ENCODE results near the gene BAZ1B.
"Not testable (repeated sequence)": the region's sequence is repeated elsewhere in the genome, so short reads cannot be mapped to it uniquely, and the experiment has no call there.

BAZ1B gene, protein sequence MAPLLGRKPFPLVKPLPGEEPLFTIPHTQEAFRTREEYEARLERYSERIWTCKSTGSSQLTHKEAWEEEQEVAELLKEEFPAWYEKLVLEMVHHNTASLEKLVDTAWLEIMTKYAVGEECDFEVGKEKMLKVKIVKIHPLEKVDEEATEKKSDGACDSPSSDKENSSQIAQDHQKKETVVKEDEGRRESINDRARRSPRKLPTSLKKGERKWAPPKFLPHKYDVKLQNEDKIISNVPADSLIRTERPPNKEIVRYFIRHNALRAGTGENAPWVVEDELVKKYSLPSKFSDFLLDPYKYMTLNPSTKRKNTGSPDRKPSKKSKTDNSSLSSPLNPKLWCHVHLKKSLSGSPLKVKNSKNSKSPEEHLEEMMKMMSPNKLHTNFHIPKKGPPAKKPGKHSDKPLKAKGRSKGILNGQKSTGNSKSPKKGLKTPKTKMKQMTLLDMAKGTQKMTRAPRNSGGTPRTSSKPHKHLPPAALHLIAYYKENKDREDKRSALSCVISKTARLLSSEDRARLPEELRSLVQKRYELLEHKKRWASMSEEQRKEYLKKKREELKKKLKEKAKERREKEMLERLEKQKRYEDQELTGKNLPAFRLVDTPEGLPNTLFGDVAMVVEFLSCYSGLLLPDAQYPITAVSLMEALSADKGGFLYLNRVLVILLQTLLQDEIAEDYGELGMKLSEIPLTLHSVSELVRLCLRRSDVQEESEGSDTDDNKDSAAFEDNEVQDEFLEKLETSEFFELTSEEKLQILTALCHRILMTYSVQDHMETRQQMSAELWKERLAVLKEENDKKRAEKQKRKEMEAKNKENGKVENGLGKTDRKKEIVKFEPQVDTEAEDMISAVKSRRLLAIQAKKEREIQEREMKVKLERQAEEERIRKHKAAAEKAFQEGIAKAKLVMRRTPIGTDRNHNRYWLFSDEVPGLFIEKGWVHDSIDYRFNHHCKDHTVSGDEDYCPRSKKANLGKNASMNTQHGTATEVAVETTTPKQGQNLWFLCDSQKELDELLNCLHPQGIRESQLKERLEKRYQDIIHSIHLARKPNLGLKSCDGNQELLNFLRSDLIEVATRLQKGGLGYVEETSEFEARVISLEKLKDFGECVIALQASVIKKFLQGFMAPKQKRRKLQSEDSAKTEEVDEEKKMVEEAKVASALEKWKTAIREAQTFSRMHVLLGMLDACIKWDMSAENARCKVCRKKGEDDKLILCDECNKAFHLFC (N-terminal part only)

DNA sequence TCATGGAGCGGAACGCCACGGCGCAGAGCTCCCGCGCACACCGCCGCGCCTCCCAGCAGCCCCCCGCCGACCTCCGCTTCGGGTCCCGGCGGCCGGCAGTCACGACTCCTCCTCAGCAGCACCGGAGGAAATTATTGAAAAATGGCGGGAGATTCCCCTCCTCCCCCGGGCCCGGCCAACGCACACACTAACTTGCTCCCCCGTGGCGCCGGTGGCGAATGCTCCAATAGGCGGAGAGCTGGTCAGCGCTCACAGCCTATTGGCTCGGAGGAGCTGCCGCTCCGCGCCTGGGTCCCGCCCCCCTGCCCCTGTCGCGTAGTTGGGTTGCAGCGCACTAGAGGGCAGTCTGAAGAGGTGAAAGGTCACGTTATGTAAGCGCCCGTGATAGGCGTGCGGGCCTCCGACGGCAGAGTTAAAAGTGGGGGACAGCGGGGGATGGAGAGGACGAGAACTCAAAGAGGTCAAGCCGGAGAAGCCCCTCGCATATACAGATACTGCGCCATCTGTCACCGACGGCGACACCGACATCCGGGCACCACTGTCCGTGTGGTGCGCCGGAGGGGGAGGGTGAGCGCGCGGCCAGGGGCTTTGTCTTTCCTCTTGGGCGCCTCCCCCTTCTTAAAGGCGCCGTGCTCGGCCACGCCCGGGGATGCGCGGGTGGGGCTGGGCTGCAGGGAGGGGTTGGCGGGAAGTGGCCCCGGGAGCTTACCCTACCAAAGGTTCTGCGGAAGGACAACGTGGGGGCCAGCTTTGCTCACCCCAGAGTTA, at the start of gene BAZ1B:
Gene BAZ1B, minus strand, starts transcription at position 189 of the 768 bp plus-strand sequence. CDS start 360 bp downstream, outside the sequence.
- DNase-seq (ENCODE audit: low read depth), result peak; percentile 94

- no peak for DNase-seq (ENCODE audit: low read depth)
Observed at GRCh38 chr7:73570977-73571376, 48.9 kb upstream of the BAZ1B start.

DNA sequence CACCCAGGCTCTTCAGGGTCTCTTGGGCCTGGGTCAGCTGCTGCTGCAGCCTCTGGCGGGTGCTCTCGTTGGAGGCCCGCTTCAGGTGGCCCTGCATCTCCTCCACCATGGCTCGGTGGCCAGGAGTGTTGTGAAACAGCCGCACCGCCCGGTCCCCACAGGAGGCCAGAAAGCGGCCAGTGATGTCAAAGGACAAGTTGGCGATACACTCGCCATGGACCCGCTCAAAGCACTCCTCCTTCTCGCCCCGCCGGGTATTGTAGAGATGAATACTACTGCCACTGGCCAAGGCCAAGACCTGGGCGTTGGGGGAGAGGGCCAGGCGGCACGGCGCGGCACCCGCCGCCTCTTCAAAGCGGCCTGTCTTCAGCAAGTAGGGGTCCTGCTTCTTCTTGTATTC, 48.4 kb upstream of the BAZ1B start:
- no peak for DNase-seq (ENCODE audit: low read depth)

DNA sequence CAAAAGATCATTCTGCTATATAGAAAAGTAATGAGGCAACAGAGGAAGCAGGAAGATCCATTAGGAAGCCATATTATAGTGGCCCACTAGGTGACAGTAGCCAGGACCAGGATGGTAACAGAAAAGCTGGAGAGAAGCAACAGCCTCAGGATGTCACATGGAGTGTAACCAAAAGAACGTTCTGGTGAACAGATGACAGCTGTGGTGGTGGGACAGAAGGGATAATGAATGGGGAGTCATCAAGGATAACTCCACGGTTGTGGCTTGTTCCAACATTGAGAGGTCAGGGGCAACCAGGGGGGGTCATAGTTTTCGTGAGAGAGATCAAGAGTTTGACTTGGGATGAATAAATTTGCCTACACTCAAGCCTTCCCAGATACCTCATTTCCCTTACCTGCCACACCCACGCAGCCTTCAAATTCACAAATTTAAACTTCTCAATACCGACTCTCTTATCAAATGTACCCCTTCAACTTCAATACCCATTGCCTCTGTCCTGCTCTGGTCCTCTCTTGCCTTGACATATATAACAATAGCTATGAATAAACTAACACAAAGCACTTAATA, 47.0 kb upstream of the BAZ1B start:
- no peak for DNase-seq (ENCODE audit: low read depth)

DNA sequence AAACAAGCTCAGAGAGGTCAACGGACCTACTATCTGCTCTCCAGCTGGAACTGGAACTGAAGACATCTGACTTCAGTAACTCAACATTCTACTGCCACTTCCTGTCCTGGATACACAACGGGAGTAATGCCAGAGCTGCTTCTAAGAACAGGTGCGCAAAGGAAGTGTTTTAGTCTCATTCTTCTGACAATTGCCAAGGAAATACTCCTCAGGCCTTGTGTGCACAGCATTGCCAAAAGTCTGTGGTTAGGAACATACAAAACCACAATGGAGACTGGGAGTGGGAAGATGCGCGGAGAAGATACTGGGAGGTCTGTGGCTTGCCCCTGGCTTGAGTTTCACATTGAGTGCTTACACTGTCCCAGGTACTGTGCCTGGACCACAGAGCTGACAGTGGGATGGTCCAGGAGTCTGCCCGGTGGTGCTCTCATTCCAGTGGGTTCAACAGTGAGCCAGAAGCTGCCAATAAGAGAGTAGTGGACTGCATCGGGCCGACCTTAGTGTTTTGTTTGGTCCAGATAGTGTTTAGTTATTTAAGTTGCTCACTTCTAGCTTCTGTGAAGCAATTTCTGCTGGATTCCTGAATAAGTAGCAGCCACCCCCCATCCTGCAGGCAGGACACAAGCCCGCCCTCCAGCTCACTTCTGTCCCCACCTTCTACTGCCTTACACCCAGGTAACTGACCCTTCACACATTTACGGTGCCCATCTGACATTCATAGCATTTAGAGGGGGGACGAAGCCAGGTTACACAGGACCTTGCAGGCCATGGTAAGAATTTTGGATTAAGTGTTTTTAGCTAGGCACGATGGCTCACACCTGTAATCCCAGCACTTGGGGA, 46.0 kb upstream of the BAZ1B start:
- no peak for DNase-seq (ENCODE audit: low read depth)

GRCh38 chr7:73567140-73567539, 45.0 kb upstream of the BAZ1B start:
- DNase-seq (ENCODE audit: low read depth), result no peak

DNA sequence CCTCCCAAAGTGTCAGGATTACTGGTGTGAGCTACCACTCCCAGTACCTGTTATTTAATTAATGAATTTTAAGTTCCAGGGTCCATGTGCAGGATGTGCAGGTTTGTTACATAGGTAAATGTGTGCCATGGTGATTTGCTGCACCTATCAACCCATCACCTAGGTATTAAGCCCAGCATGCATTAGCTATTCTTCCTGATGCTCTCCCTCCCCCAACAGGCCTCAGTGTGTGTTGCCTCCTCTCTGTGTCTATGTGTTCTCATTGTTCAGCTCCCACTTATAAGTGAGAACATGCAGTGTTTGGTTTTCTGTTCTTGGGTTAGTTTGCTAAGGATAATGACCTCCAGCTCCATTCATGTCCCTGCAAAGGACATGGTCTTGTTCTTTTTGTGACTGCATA, 44.3 kb upstream of the BAZ1B start:
- not testable (repeated sequence) for DNase-seq (ENCODE audit: low read depth)

DNA sequence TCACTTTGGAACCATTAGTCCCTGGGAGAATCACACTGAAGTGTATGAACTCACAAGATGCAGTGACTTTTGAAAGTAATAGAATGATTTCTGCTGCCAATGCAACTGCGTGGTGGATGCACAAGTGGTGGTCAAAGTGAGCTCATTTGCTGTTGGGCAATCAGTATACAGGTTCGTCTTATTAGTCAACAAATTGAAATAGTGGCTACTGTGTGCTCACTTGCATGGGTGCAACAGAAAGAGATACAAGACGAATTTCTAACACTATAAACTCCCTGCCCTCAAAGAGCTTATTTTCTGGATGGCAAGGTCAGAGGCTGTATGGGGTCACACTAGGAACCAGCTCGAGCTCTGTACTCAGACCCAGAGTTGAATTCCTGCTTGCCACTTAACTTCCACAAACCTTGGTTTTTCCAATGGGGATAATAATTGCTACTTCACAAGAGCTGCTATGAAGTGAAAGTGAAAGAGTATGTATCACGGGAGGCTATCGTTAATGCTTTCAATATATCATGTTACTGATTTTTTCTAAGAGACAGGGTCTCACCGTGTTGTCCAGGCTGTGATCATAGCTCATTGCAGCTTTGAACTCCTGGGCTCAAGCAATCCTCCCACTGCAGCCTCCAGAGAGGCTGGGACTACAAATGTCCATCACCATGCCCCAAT, 43.7 kb upstream of the BAZ1B start:
- no peak for DNase-seq (ENCODE audit: low read depth)

GRCh38 chr7:73560109-73560835, 38.2 kb upstream of the BAZ1B start:
- no peak for DNase-seq (ENCODE audit: low read depth)

DNA sequence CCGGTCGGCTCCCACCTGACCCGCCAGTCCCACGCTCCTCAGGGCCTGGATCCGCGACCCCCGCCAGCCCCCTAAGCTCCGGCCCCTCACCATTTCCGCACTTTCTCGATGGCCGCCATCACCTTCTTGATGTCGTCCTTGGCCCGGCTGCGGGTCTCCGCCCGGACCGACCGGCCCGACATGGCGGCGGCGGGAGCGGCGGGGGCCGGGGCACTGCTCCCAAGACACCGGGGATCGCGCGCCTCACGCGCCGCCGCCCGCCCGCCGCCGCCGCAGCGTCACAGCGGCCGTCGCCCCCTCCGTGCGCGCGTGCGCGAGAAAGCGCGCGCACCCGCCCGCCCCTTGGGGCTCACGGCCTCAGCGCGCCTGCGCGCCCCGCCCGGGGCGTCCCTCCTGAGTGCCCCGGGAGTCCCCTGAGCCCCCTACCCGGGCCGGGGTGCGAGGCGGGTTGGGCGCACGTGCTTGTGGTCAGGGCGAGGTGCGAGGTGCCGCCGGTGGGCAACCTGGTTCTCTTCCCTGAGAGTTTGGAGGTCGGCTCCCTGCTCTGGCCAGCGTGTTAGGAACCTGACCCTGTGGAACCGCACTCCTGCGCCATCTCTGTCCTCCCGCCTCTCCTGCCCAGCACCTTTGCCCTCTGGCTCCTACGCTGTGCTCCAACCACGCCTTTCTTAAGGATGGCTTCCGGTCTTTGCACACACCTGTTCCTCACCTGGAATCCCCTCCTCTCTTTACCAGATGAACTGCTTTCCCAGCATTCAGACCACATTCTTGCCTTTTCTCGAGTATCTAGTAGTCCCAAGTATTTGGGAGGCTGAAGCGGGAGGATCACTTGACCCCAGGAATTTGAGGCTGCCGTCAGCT, 35.5 kb upstream of the BAZ1B start, which contains the start of gene BCL7B:
Gene BCL7B, minus strand, starts transcription at position 294 of the 861 bp plus-strand sequence. Its CDS starts 112 bp downstream, at position 182.
- no peak for DNase-seq (ENCODE audit: low read depth)

GRCh38 chr7:73557108-73557396, 35.0 kb upstream of the BAZ1B start:
- DNase-seq (ENCODE audit: low read depth), result peak; percentile 68

- DNase-seq (ENCODE audit: low read depth), result no peak
Observed at GRCh38 chr7:73556208-73557107, 34.4 kb upstream of the BAZ1B start.

GRCh38 chr7:73555411-73555982, 33.4 kb upstream of the BAZ1B start:
- DNase-seq (ENCODE audit: low read depth), result no peak

- DNase-seq (ENCODE audit: low read depth), result not testable (repeated sequence)
Observed at GRCh38 chr7:73550093-73550492, 28.0 kb upstream of the BAZ1B start.

DNA sequence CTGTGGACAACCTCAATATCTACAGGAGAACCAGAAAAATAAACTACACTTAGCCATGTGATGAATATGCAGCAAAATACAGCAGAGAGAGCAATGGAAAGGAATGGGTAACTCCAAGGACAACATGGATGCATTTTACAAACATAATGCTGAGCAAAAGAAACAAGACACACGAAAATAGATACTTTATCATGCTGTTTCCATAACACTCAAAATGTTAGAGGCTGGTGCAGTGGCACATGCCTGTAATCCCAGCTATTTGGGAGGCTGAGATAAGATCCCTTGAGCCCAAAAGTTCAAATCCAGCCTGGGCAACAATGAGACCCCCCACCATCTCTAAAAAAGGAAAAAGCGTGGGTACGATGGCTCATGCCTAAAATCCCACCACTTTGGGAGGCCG, 27.1 kb upstream of the BAZ1B start:
- DNase-seq (ENCODE audit: low read depth), result no peak

GRCh38 chr7:73547841-73548240, 25.7 kb upstream of the BAZ1B start:
- DNase-seq (ENCODE audit: low read depth), result no peak

DNA sequence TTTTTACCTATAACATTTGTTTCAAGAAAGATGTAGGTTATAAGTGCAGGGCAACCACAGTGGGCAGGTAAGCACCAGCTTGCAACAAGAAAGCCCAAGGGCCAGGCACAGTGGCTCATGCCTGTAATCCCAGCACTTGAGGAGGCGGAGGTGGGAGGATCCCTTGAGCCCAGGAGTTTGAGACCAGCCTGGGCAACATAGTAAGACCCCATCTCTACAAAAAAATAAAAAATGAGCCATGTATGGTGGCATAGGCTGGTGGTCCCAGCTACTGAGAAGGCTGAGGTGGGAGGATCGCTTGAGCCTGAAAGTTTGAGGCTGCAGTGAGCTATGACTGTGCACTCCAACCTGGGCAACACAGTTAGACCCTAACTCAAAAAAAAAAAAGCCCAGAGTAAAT, 22.6 kb upstream of the BAZ1B start:
- no peak for DNase-seq (ENCODE audit: low read depth)
